Activated CD4-positive, alpha-beta T cell treated with anti-CD3 and anti-CD28 coated beads, Interleukin-2, Interleukin-6, amounts not matched to agents 100 ng/mL and 50 ng/mL, durations not matched to agents 16 hours and 8 hours (primary cell): ENCODE data around the gene LRCH3.
"Not testable (repeated sequence)": the region's sequence is repeated elsewhere in the genome, so short reads cannot be mapped to it uniquely, and the experiment has no call there.

Experiments used
- DNase-seq: peaks from one replicate; pipeline ENCODE4 v3.0.0-alpha.2; 2020

LRCH3 gene

GRCh38 chr3:197889204-197889930 lies 98.3 kb downstream of the LRCH3 start:
- DNase-seq: peak; percentile 17

GRCh38 chr3:197890693-197891092 lies 99.6 kb downstream of the LRCH3 start:
- DNase-seq: no peak

DNA sequence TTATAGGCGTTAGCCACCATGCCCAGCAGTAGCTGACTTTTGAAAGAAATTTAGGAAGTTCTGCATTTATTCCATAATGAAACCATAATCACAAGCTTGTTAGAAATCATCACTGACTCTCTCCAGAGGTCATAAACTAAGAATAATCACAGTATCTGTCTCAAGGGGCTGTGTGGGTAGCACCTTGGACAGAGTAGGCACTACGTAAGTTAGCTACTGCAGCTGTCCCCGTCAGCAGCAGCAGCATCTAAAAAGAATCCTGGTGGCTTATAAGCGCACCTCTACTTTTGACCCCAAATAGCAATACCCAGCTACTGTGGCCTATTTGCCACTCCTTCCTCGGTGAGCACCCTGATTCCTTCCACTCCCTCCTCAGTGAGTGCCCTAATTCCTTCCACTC lies 101.1 kb downstream of the LRCH3 start:
- DNase-seq: no peak

DNA sequence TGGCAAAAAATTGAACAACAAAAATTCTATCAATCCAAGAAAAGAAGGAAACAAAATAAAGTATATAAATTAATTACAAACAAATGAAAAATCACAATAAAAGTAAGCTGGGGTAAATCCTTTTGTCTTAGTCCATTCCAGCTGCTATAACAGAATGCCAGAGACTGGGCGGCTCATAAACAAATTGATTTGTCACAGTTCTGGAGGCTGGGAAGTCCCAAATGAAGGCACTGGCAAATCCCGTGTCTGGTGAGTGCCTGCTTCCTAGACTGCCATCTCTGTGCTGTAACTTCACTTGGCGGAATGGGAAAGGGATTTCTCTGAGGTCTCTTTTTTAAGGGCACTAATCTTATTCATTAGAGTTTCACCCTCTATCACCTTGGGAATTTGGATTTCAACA lies 105.4 kb downstream of the LRCH3 start:
- no peak for DNase-seq

DNA sequence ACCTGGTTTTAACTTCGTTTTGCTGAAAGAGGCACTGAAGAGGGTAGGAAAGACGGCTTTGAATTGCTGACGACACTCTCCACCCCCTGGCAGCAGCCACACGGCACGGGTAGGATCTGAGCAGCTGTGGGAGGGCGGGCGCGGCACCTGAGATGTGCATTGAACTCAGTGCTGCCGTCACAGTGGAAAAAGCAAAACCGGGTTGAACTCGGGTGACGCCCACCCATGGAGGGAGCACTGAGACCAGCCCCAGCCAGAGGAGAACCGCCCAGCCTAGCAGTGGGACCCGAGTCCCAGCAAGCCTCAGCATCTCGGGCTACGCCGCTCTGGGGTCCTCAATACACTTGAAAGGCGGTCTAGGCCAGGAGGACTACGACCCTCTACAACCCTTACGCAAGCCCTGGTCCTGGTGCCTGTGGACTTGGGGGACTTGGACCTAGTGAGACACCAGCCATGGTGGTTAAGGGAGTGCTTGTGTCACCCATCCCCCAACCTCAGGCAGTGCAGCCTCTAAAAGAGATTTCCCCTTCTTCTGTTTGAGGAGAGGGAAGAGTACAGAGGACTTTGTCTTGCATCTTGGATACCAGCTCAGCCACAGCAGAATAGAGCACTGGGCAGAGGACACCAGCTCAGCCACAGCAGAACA lies 108.9 kb downstream of the LRCH3 start:
- no peak for DNase-seq

DNA sequence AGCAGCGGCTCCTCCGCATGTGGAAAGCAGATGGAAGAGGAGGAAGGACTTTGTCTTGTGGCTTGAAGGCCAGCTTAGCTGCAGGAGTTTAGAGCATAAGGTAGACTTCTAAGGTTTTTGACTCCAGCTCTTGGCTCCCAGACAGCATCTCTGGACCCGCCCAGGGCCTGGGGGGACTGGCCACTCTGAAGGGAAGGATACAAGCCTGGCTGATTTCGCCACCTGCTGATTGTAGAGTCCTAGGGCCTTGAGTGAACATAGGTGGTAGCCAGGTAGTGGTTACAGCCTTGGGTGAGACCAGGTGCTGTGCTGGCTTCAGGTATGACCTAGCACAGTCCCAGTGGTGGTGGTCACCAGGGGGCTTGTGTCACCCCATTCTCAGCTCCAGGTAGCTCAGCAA lies 110.6 kb downstream of the LRCH3 start:
- DNase-seq: no peak

DNA sequence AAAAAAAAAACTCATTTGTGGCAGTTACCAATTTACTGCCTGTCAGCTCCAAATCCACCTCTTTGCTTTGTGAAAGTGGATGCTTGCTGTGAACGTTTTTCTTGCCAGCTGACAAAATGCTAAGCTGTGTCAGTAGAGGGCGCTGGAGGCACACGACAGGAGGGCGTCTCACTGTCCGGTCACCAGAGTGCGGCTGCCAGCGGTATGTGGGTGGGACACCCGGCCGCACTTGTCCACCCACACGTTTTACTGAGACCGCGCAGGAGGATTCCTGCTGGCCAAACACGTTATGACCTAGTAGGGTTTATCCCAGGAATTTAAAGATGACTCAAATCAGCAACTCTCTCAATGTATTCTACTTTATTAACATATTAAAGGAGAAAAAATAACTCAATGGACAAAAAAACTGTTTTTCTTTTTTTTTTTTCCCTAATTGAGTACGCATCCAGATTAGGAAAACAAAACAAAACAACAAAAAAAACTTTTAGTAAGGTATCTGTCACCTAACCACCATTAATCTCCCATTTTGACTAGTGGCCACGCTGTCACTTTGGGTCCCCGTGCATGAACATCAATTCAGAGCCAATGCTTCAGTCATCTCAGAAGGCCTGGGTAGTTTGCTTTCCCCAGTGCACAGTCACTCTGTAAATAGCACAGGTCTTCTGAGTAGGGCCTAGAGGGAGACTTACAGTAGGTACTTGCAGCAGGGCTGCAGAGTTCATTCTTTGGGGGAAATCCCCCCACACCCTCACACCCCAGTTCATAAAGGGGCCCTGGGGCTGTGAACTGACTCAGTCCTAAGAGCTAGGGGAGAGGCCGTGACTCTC lies 115.2 kb downstream of the LRCH3 start:
- DNase-seq: peak; percentile 93

GRCh38 chr3:197906850-197907187 lies 115.8 kb downstream of the LRCH3 start:
- peak; percentile 18 for DNase-seq

- no peak for DNase-seq
Measured at GRCh38 chr3:197907196-197907595, 116.1 kb downstream of the LRCH3 start.

GRCh38 chr3:197908550-197908949 lies 117.5 kb downstream of the LRCH3 start:
- DNase-seq: not testable (repeated sequence)

GRCh38 chr3:197908957-197909701 lies 118.1 kb downstream of the LRCH3 start:
- DNase-seq: no peak

DNA sequence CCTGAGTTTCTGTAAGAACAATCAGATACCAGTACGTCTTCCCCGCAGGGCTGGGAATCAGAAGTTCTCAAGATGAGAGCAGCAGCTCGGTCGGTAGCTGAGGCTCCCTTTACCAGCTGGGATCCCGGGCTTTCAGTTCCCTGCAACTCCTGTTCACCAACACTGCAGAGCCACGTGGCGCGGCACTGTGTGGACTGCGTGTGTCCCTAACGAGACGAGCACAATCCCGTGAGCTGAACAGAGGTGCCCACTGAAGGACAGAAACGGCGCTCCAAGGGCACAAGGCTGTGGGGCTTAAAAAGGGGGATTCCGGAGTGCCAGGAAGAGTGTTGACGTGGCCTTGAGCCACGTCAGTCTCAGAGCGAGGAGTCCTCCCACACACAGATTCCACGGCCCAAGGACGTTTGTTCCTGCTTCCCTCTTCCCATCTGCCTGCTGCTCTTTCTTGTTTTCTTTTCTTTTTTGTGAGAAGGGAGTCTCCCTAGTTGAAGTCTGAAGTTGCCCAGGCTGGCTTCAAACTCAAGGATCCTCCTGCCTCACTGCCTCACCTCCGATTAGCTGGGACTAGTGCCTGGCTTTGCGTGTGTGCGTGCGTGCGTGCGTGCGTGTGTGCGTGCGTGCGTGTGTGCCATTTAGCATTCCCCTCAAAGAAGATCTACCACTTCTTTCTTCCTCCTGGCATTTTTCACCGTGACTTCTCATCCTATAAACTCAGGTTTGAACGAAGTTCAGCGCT lies 121.9 kb downstream of the LRCH3 start:
- DNase-seq: peak; percentile 28

DNA sequence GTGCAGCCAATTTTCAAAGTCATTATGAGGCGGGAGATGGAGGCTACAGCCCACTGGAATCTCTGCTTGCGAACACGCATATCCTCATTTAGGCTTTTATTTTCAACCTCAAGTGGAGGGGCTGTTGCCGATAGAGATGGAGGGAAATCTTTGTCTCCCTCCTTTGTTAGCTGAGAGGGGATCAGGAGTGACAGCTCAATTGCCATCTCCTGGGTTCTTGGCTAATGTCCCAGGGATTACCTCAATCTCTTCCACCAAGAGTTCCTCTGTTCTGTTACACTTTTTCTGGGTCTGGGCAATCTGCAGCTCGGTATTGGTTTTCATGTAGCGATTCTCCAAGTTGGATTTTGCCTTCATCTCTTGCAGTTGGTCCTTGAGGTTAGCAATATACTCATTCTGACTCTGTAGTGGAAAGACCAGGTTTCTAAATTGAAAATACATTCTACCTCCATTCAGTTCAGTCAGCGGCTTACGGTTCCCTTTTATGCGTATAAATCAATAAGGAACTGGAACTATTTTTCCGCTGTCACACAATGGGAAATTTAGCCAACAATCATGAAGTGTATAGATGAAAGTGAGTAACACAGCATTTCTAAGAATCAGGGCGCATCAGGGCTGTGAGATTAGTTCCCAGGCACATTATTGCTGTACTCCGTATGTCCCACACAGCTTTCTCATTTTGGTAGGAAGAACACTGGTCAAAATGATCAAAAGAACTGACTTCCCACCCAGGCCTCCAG lies 122.8 kb downstream of the LRCH3 start:
- DNase-seq: peak; percentile 16

DNA sequence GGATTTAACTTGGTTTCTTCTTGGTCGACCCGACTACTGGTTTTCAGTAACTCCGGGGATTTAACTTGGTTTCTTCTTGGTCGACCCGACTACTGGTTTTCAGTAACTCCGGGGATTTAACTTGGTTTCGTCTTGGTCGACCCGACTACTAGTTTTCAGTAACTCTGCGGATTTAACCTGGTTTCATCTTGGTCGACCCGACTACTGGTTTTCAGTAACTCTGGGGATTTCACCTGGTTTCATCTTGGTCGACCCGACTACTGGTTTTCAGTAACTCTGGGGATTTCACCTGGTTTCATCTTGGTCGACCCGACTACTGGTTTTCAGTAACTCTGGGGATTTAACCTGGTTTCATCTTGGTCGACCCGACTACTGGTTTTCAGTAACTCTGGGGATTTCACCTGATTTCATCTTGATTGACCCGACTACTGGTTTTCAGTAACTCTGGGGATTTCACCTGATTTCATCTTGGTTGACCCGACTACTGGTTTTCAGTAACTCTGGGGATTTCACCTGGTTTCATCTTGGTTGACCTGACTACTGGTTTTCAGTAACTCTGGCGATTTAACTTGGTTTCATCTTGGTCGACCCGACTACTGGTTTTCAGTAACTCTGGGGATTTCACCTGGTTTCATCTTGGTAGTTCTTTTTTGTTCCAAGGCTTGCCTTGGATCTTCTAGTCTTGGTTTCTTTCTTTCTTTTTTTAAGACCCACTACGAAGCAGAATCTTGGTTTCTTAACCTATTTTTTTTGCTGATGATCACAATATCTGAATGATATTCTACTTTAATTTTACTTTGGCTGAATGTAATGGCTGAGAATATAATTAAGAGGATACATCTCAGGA lies 130.6 kb downstream of the LRCH3 start:
- DNase-seq: peak; percentile 51

- no peak for DNase-seq
Measured at GRCh38 chr3:197926418-197926817, 135.4 kb downstream of the LRCH3 start.

DNA sequence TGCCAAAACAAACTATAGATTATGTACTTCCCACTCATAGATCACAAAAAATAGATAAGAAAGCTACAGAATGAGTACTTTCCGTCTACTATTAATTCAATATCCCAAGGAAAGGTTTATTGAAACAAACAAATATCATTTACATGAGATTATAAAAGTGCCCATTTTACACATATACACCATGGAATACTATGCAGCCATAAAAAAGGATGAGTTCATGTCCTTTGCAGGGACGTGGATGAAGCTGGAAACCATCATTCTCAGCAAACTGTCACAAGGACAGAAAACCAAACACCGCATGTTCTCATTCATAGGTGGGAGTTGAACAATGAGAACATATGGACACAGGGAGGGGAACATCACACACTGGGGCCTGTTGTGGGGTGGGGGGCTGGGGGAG lies 136.5 kb downstream of the LRCH3 start:
- DNase-seq: not testable (repeated sequence)

GRCh38 chr3:197936819-197937384 lies 145.8 kb downstream of the LRCH3 start:
- DNase-seq: no peak
